Activated T-helper 1 cell treated with anti-CD3 and anti-CD28 coated beads, Interleukin-2, amount 50 U/mL, for 16 hours (primary cell): Measurements from ENCODE around the gene IFI27L1.
A peak's percentile ranks its signal among the peaks of the same experiment; 100 is the strongest.

Experiments
- DNase-seq, 2 donors: peaks; one replicate each; pipeline ENCODE4 v3.0.0-alpha.2; 2020; ENCODE audit warnings: low read depth in 1 of 2, low spot score in 1 of 2

The IFI27L1 gene

GRCh38 chr14:94113490-94113889 lies 32.4 kb downstream of the IFI27L1 start:
- DNase-seq, result no peak

DNA sequence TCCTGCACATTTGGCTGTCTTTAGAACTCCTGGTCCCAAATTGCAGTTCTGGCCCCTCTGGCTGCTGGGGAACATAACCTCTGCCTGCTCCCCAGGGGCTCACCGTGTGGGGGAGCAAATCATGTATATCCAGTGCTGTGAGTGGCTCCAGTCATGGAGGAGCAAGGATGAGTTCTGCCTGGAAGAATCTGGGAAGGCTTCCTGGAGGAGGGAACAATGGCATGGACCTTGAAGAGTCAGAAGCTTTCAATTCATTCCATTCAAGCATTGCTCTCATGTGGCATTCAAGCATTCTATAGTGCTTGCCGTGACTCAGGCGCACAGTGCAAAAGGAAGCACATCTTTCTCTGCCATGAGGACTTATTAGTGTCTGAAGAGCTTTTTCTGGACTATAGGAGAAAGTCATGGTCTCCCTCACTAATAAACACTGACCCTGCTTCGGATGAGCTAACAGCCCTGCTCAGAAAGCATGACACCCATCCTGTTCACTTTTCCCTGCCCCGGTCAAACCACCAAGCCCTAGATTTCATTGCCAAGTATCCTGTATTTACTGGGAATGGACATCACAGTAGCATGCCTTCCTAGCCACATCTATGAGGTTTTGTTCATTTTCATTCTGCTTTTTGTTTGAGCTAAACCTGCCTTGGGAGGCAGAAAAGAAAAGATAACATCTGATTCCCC lies 32.9 kb downstream of the IFI27L1 start:
- no peak for DNase-seq

- DNase-seq, result no peak
Measured at GRCh38 chr14:94114589-94115057, 33.5 kb downstream of the IFI27L1 start.

GRCh38 chr14:94115058-94115591 lies 34.0 kb downstream of the IFI27L1 start:
- DNase-seq, result no peak

GRCh38 chr14:94115631-94116030 lies 34.5 kb downstream of the IFI27L1 start:
- DNase-seq, result no peak

DNA sequence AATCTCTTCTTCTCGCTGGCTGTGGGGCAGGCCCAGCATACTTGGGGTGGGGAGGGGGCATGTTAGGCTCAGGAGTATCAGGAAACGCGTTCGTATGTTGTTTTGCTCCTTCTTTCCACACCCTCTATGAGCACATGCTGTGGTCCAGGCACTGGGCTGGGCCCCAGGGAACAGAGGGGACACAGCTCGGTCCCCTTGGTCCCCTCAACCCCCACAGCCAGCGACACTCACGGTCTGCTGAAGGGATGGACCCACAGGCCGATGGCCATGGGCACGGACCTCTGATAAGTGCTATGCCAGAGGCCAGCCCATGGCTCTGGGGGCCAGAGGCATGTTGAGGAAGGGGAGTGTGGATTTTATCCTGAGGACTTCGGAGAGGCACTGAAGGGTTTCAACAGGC lies 35.6 kb downstream of the IFI27L1 start:
- DNase-seq, result no peak

GRCh38 chr14:94117856-94118255 lies 36.7 kb downstream of the IFI27L1 start:
- DNase-seq, result no peak

DNA sequence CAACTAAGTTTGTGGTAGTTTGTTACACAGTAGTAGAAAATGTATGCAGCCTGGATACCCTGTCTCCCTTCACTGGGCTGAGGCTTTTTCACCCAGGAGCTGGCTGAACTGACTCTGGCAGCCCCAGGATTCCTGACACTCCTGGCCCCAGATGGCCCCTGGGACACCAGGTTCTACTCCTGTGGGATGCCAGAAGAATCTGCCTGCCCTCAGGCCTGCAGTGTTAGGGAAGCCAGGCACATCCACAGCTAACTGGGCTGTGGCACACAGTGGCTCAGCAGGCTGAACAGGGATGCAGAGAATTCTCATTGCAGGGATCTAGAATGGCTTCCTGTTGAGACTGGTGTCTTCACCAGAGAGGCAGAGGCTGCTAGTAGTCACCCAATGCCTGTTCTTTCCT lies 38.0 kb downstream of the IFI27L1 start:
- no peak for DNase-seq

DNA sequence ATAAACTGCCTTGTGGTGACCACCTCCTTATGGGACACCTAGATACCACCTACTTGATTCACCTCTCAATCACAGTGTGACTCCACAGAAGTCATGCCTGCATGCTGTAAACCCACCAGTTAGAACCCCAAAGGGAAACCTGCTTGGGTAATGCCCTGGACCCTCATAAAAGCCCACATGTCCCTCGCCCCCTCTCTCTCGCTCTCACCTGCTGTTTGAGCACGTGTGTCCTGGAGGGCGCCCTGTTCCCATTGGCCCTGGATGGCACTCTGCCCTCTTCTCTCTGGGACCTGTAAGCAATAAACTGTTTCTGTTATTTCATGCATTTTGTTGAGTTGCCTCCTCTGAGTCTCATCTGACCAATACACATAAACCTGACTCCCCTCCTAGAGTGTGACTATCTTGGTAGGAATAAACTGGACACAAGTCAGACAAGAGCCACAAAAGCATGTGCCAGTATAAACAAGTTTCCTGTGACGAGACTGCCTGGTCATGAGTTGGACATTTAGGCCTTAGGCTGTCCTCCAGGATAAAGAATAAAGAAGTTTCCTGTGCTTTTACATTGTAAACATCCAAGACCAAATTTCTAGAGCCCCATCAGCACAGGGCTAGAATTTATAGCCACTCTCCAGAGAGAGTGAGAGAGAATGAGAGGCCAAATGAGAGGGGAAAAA lies 39.7 kb downstream of the IFI27L1 start:
- no peak for DNase-seq

DNA sequence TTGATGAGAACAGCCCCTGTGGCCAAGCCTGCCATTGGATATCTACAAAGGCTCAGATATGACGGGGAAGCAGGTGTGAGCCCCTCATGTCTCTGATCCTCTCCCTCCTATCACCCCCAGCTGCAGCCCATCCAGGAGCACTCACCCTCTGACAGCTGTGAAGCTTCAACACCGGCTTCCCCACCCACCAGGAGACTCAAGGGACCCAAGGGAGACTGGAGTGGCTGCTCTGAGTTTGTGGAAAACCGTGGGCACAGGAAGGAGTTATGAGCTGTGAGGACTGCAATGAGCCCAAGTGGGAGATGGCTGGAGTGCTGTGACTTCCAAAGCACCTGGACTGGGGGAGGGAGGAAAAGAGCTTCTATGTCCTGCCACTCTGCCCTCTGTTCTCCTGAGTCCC lies 40.4 kb downstream of the IFI27L1 start:
- no peak for DNase-seq

- DNase-seq, result no peak
Measured at GRCh38 chr14:94122438-94122837, 41.3 kb downstream of the IFI27L1 start.

- DNase-seq, result no peak
Measured at GRCh38 chr14:94123296-94123695, 42.2 kb downstream of the IFI27L1 start.

DNA sequence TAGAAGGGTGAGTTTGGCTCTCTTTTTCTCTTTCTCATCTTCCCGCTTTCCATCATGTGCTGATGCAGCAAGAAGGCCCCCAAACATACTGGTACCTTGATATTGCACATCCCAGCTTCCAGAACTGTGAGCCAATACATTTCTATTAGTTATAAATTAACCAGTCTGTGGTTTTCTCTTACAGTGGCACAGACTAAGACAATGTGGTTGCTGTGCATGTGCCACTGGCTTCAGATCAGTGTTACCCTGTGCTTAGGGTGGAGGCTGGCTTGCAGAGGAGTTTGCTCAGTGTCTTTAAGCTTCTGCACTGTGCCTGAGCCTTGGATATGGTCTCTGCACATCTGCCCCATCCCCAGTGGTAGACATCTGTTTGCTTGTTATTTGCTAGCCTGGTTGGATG lies 42.8 kb downstream of the IFI27L1 start:
- no peak for DNase-seq

DNA sequence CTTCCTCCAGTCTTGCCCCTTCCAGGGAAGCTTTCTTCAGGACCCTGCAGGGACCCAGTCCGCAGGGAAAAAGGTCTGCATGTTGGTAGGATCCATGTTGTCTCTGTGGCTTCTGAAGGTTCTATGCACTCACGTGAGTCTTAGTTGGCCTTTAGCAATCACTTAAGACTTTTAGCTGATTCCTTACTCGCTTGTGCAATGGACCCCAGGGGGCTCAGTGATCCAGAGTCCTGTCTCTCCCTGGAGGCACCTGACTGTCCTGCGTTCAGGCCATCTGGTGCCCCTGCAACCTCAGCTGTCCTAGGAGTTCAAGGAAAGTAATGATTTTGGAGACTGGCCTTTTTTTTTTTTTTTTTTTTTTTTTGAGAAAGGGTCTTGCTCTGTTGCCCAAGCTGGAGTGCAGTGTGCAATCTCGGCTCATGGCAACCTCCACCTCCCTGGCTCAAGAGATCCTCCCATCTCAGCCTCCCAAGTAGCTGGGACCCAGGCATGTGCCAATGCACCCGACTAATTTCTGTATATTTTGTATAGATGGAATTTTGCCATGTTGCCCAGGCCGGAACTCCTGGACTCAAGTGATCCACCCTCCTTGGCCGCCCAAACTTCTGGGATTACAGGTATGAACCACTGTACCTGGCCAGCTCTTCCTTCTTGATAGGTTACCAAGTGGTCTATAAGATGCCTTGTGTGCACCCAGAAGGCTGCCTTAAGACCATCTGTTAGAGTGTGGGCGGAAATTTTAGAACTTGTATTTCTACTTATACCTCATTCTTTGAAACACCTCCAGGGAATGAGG lies 43.7 kb downstream of the IFI27L1 start:
- no peak for DNase-seq

GRCh38 chr14:94125659-94126418 lies 44.7 kb downstream of the IFI27L1 start:
- no peak for DNase-seq

- DNase-seq, result no peak
Measured at GRCh38 chr14:94126419-94126677, 45.2 kb downstream of the IFI27L1 start.

DNA sequence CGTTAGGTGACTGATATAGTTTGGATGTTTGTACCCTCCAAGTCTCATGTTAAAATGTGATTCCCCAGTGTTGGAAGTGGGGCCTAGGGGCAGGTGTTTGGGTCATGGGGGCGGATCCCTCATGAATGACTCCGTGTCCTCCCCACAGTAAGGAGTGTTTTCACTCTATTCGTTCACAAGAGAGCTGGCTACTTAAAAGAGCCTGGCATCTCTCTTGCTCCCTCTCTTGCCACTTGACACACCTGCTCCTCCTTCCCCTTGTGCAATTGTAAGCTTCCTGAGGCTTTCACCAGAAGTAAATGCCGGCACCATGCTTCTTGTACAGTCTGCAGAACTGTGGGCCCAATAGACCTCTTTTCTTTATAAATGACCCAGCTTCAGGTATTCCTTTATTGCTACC lies 45.7 kb downstream of the IFI27L1 start:
- DNase-seq, result no peak

DNA sequence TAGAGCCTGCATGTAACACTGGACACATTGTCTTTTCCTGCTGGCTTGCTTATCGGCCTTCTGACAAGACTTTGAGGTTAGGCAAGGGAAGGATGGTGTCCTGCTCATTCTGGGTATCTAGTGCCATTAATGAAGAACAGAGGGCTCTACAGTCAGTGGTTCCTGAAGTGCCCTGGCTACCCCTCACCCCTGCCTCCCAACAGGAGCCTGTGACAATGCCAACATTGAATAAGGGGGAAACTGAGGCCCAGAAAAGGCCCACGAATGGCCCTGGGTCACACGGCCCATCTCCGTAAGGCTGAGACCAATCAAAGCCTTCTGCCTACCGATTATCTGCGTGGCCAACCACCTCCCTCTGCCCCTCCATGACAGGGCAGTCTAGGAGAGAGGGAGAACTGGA lies 46.2 kb downstream of the IFI27L1 start:
- no peak for DNase-seq

DNA sequence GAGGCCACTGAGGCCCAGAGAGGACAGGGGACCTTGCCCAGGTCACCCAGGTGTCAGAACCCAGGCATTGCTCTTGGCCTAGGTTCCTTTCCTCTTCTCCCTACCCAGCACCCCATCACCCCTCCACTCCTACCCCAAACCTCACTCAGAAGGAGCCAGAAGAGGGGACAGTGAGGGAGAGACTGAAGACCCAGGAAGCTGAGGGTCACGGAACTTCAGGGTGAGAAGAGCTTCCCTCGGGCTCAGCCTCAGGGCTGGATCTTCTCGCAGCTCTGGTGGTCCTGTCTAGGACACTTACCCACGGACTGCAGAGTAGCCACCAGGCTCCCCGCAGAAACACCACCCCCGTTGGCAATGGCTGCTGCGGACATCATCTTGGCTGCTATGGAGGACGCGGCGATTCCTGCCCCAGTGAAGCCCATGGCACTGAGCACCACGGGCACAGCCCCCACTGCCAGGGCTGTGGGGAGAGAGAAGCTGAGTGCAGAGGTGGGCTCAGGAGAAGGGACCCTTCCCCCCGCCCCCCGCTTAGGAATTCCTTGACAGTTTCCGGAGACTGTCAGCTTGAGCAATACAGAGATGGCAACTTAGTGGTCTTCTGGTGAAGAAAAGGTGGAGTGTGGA lies 47.2 kb downstream of the IFI27L1 start:
- DNase-seq, result no peak

GRCh38 chr14:94129111-94129757 lies 48.1 kb downstream of the IFI27L1 start, which contains the start of gene IFI27L2:
TSS of gene IFI27L2 (minus strand) at chr14:94129604. CDS start at chr14:94129564, 40 bp downstream.
- peak; percentile 30 to 36 for DNase-seq
